Measurements from ENCODE around the gene CLSTN2.

GRCh38 chr3:140219291-140219690 lies 284.3 kb downstream of the CLSTN2 start:
- TF ChIP-seq HNF4G (IDR thresholded peaks at IDR 0.05), result no peak
- TF ChIP-seq REST (IDR thresholded peaks at IDR 0.05), result no peak
- TF ChIP-seq CTCF (IDR thresholded peaks at IDR 0.05; ENCODE audit: low read depth, low read length, missing input control), result no peak
- TF ChIP-seq RAD21 (IDR thresholded peaks at IDR 0.05), result no peak
- TF ChIP-seq JUND (IDR thresholded peaks at IDR 0.05), result no peak
- TF ChIP-seq SP1 (IDR thresholded peaks at IDR 0.05), result no peak
